NCI-H446 treated with DMSO at 0.1 percent for 48 hours (cell line): Measurements from ENCODE around the gene GFPT2.

ENCODE experiments used
- DNase-seq: peaks from one replicate; lab custom pipeline; 2025; lab: John Stamatoyannopoulos, UW

The GFPT2 gene

GRCh38 chr5:180350711-180351465 lies 2.2 kb downstream of the GFPT2 start:
- no peak for DNase-seq

DNA sequence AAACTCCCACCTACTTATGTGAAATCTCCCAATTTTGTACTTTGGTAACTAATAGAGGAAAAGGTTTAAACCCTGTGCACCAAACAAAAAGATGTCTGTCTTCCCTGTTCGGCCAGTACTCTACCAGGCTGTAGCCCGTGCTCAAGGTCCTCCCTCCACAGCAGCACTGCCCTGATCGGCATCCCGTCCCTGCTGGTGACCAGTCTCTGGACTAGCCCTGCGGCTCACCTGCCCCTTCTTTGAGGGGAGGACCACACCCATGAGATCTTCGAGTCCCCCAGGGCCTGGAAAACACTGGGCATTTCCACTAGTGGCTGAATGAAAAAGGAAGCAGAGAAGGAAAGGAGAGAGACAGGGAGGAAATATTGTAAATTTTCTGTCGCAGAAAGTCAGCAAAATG lies 2.8 kb downstream of the GFPT2 start:
- no peak for DNase-seq

GRCh38 chr5:180349391-180349790 lies 3.7 kb downstream of the GFPT2 start:
- no peak for DNase-seq

DNA sequence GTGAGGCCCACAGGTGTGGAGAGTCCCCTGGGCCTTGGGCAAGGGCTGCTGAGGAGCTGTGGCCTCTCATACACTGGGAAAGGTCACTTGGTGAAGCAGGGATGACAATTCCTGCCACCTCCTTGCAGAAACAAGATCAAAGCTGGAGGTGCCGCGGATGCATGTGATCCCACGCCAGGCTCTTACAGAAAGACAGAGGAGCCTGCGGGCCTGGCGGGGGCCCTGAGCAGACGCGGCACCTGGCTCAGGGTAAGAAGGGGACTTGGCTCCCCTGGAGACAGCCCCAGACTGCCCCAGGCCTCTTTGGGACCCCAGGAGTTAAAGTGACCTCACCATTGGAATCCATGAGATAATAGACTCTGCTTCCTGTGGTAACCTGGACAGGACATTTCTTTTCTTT lies 4.8 kb downstream of the GFPT2 start:
- no peak for DNase-seq

GRCh38 chr5:180347702-180348101 lies 5.4 kb downstream of the GFPT2 start:
- DNase-seq: no peak

- DNase-seq: no peak
Observed at GRCh38 chr5:180346358-180346757, 6.8 kb downstream of the GFPT2 start.

GRCh38 chr5:180345781-180346180 lies 7.4 kb downstream of the GFPT2 start:
- no peak for DNase-seq

DNA sequence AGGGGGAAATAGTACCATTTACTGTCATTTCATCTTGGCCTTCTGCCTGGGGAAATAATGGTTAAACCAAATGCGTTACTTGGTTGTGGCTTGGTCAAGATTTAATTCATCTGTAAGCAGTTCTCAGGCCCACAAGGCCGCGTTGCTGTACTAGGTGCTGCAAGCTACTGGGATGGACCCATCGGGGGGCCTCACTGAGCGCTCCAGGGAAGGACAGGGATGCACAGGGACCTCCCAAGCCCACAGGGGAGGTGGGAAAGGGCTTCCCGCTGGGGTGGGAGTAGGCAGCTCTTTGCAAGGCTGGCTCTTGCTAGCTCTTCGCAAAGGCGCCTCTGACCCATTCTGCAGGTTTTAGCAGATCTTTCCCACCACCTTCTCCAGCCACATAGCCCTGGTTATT lies 8.0 kb downstream of the GFPT2 start:
- DNase-seq: no peak

DNA sequence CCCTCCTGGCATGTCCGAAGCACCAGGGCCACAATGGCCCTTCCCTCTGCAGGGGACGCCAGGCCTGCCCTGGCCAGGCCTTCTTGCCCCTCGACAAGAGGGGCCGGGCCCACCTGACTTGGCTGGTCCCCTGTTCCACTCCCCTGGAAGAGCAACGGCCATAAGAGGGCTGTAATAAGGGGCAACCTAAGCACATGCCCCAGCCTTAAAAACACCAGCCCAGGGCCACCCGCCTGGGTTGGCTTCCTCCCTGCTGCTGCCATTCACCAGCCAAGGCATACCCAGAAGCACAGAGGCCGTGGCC lies 8.5 kb downstream of the GFPT2 start:
- DNase-seq: no peak

GRCh38 chr5:180343831-180344695 lies 9.1 kb downstream of the GFPT2 start:
- DNase-seq: no peak

DNA sequence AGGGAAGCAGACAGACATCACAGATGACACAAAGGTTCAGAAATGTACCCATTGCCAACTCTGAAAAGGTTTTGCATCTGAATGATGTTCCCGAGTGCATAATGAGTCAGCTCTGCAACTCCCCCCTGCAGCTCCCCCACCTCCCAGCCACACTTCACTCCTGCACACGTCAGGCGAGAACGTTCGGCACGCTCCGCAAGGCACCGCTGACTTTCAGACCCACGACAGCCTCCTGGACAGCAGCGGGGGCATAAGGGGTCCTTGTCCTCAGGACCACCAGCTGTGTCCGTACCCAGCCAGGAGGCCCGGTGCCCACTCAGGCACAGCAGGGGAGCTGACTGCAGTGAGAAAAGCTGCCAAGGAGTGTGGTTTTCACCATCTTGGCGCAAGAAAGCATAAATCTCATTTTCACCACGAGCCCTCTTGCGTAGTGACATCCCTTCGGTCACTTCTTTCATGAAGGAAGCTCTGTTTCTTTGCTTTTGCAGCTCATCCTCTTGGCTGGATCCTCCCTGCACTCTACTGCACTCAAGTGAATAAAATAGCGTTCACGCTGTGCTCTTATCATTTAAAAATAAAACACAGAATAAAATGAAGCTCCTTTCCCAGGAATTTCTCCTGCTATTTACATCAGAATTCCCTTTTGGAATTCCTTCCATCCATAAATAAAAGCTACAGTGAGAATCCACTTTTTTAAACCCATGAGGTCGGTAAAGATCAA lies 9.9 kb downstream of the GFPT2 start:
- no peak for DNase-seq

GRCh38 chr5:180341595-180341994 lies 11.5 kb downstream of the GFPT2 start:
- no peak for DNase-seq

GRCh38 chr5:180340856-180341255 lies 12.3 kb downstream of the GFPT2 start:
- no peak for DNase-seq

DNA sequence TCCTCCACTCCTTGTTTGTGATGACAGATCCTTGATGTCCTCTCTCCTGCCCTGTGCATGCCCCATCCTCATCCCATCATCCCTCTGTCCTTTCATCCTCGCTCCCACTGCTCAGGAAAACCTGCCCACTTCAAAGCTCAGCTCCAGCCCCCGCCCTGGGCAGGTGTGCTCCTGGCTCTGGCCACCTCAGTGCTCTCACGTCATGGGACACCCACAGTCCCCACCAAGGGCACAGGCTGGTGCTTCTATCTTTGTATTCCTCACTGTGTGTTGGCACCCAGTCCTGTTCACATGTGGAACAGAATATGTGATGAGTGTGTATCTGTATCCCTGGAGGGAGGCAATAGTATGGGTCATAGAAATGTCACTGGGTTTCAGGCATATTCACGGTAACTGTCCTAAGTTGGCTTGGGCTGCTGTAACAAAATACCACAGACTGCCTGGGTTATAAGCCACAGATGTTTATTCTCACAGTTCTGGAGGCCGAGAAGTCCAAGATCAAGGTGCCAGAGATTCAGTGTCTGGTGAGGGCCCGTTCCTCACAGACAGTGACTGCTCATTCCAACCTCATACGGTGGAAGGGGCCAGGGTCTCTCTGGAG lies 13.5 kb downstream of the GFPT2 start:
- DNase-seq: no peak

GRCh38 chr5:180338001-180338707 lies 15.0 kb downstream of the GFPT2 start:
- DNase-seq: no peak

GRCh38 chr5:180336234-180337020 lies 16.7 kb downstream of the GFPT2 start:
- no peak for DNase-seq

DNA sequence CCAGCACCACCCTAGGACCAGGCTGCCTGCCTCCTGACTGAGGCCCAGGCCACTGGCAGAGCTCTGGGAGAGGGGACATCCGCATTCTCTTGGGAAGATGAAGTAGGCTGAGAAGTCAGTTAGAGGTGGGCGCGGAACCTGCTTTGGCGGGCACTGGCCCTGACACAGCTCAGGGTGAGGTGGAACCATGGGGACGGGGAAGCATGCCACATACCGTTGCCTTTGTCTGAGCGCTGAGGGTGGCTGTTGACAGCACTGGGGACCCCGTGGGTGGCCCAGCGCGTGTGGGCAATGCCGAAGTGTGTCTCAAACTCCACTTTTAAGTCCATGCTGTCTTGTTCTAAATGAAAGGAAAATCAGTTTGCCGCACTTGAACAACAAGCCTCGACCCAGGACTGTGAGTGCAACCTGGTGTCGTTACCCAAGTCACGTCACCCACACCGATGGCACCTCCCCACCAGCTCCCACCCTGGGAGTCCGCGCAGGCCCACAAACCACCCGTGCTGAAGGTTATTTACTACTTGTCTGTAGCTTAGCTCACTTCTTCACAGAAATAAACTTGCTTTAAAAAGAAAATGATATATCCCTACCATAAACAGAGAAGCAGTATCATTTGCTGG lies 17.4 kb downstream of the GFPT2 start:
- DNase-seq: no peak

DNA sequence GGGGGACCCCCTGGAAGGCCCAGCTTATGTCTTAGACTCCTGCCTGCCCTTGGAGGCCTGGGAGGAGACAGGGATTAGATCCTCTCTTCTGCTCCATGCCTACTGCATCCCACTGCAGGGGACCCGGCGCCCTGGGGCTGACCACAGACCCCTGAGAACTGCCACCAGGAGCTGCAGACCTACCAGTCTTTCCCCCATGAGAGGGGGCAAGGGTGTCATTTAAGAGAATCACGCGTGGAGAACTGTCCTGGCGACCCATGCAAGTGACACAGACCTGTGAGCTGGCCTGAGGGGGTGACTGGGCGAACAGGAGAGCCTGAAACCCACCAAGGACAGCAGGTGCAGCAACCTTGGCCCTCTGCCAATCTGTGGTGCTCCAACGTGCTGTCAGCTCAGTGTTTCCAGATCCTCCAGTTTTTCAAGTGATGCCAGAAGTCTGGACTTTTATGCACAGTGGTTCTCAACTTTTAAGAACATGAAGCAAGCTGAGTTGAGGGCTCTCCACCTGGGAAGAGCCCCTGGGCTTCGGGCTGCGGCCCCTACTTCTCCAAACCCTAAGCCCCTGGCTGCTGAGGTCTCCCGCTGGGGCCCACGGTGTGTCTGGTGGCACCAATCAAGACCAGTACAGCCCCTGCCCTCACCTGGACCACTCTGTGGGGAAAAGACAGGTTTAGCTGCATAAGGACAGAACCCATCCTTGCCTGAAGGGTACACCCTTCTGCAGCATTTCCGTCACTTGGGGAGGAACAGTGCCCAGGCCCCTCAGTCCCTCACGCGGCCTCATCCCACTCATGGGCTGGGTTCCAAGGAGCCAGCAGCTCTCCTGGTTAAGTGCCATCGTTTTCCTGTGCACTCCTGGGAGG lies 18.2 kb downstream of the GFPT2 start:
- DNase-seq: no peak

DNA sequence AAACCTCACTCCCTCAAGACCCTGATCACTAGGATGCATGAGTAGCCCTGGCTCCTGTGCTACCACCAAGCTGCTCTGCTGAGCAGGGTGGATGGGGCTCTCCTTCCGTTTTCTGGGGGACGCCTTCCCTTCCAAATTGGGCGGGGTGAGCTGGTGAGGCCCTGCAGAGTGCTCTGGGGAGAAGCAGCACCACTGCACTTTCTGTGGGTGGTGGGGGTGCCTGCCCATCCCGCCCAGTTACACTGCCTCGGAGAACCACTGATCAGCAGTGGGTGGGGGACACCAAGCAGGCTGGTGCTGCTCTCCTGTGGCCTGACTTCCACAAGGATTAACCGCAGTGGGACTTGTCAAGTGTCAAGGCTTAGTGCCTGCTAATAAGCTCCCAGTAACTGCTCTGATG lies 19.0 kb downstream of the GFPT2 start:
- no peak for DNase-seq

GRCh38 chr5:180333661-180334060 lies 19.5 kb downstream of the GFPT2 start:
- no peak for DNase-seq
